BJ (cell line): ENCODE data around the gene CDC14B. TPM values are rescaled to one million over a fixed set of nuclear protein-coding genes. Genes with fewer than 3 reads are reported as not detected.
A peak's percentile ranks its signal among the peaks of the same experiment; 100 is the strongest.

Source experiments
- CTCF ChIA-PET: fragments of 350-600 bp; formaldehyde crosslinking; extraction: SDS; loops from one replicate; lab custom pipeline; 2021; ENCODE audit warnings: antibody characterized with exemption, inconsistent platforms; lab: Yijun Ruan, JAX
- POLR2A ChIA-PET: fragments of 300-600 bp; sonication (Branson Sonifier 250); formaldehyde crosslinking; extraction: SDS; loops from one replicate; lab custom pipeline; 2021; ENCODE audit warnings: antibody characterized with exemption; lab: Charles Lee
- DNase-seq: peaks from one replicate; pipeline ENCODE4 v3.0.0-alpha.2; 2011; ENCODE audit warnings: low read depth
- H3K27me3 ChIP-seq: 2 replicates; pipeline ENCODE4 v1.6.0; 2011; ENCODE audit warnings: low read length; ENCODE audit not compliant: control insufficient read depth, insufficient read depth
- H3K36me3 ChIP-seq: 2 replicates; pipeline ENCODE4 v1.5.1; 2011; ENCODE audit warnings: low read length; ENCODE audit not compliant: control insufficient read depth, insufficient read depth
- H3K4me3 ChIP-seq: 2 replicates; pipeline ENCODE4 v1.5.1; 2011; ENCODE audit warnings: low read depth, mild to moderate bottlenecking, control low read depth, low read length
- polyA plus RNA-seq: library from polyadenylated mRNA; depleted of rRNA; stranded (reverse); fragments of >200 nt; gene quantifications from 2 replicates; pipeline ENCODE4 v1.2.3, GENCODE V29; 2011
- TF ChIP-seq, protein P1 (sequence below): IDR thresholded peaks from 2 replicates; pipeline ENCODE4 v1.5.1; 2011; ENCODE audit warnings: low read depth, mild to moderate bottlenecking, control low read depth, inconsistent platforms, low read length, moderate library complexity; ENCODE audit not compliant: insufficient read depth

The CDC14B gene
- polyA plus RNA-seq, 1 experiment = 12.1 TPM

DNA sequence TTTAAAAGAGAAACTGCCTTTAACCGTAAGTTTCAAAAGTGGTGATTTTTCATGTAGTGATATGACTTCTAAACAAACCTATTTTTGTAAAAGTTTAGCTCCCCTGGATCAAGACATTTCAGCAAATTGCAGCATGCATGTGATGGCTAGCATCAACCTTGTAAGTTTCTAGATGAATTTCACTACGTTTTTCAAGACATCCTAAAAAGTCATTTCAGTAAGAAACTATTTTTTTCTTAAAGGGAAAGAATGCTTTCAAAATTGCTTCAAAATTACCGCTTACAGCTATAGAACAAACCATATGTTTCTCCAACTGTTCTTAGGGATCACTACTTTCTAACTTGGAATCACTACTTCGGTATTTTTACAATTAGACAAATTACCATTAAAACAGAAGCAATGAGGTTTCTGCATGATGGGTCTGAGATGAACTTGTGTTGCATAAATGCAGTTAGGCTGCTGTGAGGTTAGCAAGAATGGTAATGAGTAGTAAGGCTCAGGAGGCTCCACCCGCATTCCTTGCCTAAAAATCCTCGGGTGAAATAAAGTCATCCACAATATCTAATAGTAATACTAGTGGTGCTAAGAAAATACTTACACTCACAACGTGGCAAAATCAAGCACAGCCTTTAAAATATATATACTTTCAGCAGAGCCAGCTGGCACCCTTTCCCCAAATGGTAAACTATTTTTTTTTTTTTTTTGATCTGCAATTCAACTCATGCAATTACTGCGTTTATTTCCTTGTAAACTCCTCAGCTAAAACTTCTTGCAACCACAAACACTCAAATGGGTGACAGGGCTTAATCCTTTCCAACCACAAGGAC, 53.8 kb downstream of the CDC14B start:
- ChIA-PET CTCF (interaction anchor here (0.9 to 2.4 kb wide), 7 partner anchors 9 to 116 kb away, joined by 3 to 10 read pairs (median 3); partner anchors contain the start of gene HABP4), POLR2A (no interaction called here)
- Histone ChIP-seq H3K27me3 (no peaks in the 10 kb centered on the region), H3K4me3 (peak overlapping the region; percentile 79), H3K36me3 (0 out of 2 replicates have a peak, but pooled peaks cover 1% of the 10 kb centered on the region)
- TF ChIP-seq, protein P1, sequence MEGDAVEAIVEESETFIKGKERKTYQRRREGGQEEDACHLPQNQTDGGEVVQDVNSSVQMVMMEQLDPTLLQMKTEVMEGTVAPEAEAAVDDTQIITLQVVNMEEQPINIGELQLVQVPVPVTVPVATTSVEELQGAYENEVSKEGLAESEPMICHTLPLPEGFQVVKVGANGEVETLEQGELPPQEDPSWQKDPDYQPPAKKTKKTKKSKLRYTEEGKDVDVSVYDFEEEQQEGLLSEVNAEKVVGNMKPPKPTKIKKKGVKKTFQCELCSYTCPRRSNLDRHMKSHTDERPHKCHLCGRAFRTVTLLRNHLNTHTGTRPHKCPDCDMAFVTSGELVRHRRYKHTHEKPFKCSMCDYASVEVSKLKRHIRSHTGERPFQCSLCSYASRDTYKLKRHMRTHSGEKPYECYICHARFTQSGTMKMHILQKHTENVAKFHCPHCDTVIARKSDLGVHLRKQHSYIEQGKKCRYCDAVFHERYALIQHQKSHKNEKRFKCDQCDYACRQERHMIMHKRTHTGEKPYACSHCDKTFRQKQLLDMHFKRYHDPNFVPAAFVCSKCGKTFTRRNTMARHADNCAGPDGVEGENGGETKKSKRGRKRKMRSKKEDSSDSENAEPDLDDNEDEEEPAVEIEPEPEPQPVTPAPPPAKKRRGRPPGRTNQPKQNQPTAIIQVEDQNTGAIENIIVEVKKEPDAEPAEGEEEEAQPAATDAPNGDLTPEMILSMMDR = no peak
- no peak for DNase-seq

GRCh38 chr9:96564217-96564616, 55.4 kb downstream of the CDC14B start:
- Histone ChIP-seq H3K4me3 (no peak overlapping the region), H3K27me3 (no peaks in the 10 kb centered on the region), H3K36me3 (peaks cover 1% of the 10 kb centered on the region; the same call in 1 of the 2 replicates)
- no peak for DNase-seq
- ChIA-PET CTCF (interaction anchor here (1.0 kb wide), 1 partner anchor 87 kb away, joined by 3 read pairs; no protein-coding TSS in a partner anchor), POLR2A (no interaction called here)
- TF ChIP-seq, protein P1 = no peak

DNA sequence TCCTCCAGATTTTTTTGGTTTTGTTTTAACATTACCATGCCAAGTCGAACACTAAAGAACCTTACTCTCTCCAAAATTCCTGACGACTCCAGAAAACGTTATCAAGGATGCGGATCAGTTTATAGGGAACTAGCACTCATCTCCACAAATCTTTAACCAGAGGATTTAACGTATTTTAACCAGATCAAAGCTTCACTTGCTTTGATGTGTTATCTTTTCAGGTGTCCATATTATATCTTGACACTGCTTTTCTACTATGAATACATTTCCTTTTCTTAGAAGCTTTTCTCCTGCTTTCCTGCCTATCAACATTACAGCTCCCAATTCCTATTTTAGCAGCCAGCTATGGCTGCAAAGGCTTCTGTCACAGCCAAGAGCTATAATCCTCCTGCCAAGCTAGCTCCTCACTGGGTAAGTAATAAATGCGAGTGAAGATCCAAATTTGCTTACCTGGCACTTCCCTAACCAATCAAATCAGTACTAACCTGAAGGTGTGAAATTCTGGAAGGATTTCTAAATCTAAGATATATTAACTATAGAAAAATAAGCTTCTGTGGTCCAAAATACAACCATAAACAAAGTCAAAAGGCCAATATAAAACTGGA, 60.2 kb downstream of the CDC14B start:
- ChIA-PET CTCF (no interaction called here), POLR2A (no interaction called here)
- TF ChIP-seq, protein P1 = no peak
- H3K36me3 ChIP-seq = peaks cover 1% of the 10 kb centered on the region; the same call in 1 of the 2 replicates
- no peak for DNase-seq
- no peaks in the 10 kb centered on the region for H3K27me3 ChIP-seq
- no peak overlapping the region for H3K4me3 ChIP-seq

- no peak overlapping the region for H3K4me3 ChIP-seq
- ChIA-PET POLR2A (no interaction called here), CTCF (interaction anchor here (1.5 kb wide), 1 partner anchor 9 kb away, joined by 10 read pairs; no protein-coding TSS in a partner anchor)
- no peaks in the 10 kb centered on the region for H3K27me3 ChIP-seq
- TF ChIP-seq, protein P1 = no peak
- H3K36me3 ChIP-seq = peaks cover 1% of the 10 kb centered on the region; the same call in 1 of the 2 replicates
- no peak for DNase-seq
These were observed 61.7 kb downstream of the CDC14B start for GRCh38 chr9:96557921-96558320.
